Left lung (tissue), 10 donors: ENCODE results near the gene CHRNA5. TPM values are rescaled to one million over a fixed set of nuclear protein-coding genes. Genes with fewer than 3 reads are reported as not detected.

Experiments used
- ATAC-seq: fragments of 200-7000 bp; cut with Tn5 transposase; one replicate; pipeline ENCODE4 v1.9.1; 2020; ENCODE audit warnings: moderate library complexity
- DNase-seq, 4 donors: peaks; one replicate each; pipeline ENCODE4 v3.0.0-alpha.2; 2013 to 2020
- H3K27ac ChIP-seq, 2 donors: fragments of 200-600 bp; sonication (generic) in 1 of 2; one replicate each; pipeline versions ENCODE4 v1.5.0 to v1.8.0; 2020 to 2021
- H3K27me3 ChIP-seq, 2 donors: fragments of 200-600 bp; sonication (generic) in 1 of 2; one replicate each; pipeline versions ENCODE4 v1.5.0 to v1.8.0; 2020 to 2021
- H3K36me3 ChIP-seq, 2 donors: fragments of 200-600 bp; sonication (generic) in 1 of 2; one replicate each; pipeline versions ENCODE4 v1.5.0 to v1.8.0; 2020 to 2021
- H3K4me1 ChIP-seq, 2 donors: fragments of 200-600 bp; one replicate each; pipeline ENCODE4 v1.8.0; 2021
- H3K4me3 ChIP-seq, 2 donors: fragments of 200-600 bp; sonication (generic) in 1 of 2; one replicate each; pipeline versions ENCODE4 v1.5.0 to v1.8.0; 2020 to 2021; ENCODE audit warnings: mild to moderate bottlenecking in 1 of 2
- H3K9me3 ChIP-seq, 2 donors: fragments of 200-600 bp; sonication (generic) in 1 of 2; one replicate each; pipeline versions ENCODE4 v1.5.0 to v1.8.0; 2020 to 2021
- intact Hi-C, 2 donors: fragments of 100-400 bp; cut with DNase I; formaldehyde crosslinking; loops; one replicate each; pipeline versions ENCODE4 v1.11.2 to v1.14.2; 2022
- polyA plus RNA-seq, 6 donors: library from polyadenylated mRNA; unstranded; fragments of 120-200 nt; gene quantifications; one replicate each; pipeline ENCODE4 v1.2.1, GENCODE V29; 2013; ENCODE audit not compliant: insufficient read length in 6 of 6
- total RNA-seq, 2 donors: library from RNA; stranded (reverse); fragmentation: NEBNext Ultra II Directional; extraction: Animal tissue kit (Norgen Biotek cat#: 25700); gene quantifications; one replicate each; pipeline ENCODE4 v1.2.1, GENCODE V29; 2021
- TF ChIP-seq, protein P1 (sequence below), 2 donors: fragments of 200-600 bp; sonication (generic) in 1 of 2; IDR thresholded peaks; one replicate each; pipeline versions ENCODE4 v1.5.0 to v1.8.0; 2021; ENCODE audit warnings: antibody characterized with exemption in 2 of 2
- donor health status: DM: no; HTN: yes; CAD: no.
- donor health status: DM: no; HTN: no; CAD: no.

The CHRNA5 gene
- total and polyA plus RNA-seq, 8 donors, result 1.1 to 2.7 (median 1.9) TPM

DNA sequence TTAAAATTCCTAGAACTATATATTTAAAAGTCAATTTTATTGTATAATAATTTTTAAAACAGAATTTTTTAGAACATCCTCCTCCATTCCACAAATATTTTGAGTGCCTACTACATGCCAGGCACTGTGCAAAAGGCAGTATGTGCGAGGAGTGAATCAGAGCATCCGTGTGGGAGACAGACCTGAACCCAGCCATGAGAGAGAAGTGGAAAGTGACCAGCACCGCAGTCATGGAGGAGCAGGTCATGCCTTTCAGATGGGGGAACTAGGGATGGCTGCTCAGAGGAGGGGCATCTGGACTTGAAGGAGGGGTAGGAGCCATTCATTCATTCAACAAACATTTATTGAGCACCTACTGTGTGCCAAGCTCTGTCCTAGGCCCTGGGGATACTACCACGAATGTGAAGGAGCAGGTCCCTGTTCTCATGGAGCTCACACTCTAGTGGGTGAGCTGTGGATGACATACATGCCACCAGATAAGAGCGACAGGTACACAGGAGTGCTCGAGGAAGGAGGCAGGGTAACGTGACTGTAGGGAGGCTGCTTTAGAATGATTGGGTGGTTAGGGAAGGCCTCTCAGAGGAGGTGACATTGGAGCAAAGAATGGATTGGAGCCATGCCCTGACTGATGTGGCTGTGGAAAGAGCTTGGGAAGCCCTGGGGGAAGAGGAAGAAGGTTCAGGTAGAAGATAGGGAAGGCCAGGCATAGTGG is 58.6 kb downstream of the CHRNA5 start:
- Histone ChIP-seq H3K36me3 (no peaks in the 10 kb centered on the region), H3K27me3 (peaks cover 41 to 79% of the 10 kb centered on the region in 2 donors), H3K9me3 (no peaks in the 10 kb centered on the region), H3K4me1 (peaks cover 0 to 15% of the 10 kb centered on the region in 2 donors), H3K4me3 (no peak overlapping the region), H3K27ac (no peak overlapping the region)
- TF ChIP-seq, protein P1, sequence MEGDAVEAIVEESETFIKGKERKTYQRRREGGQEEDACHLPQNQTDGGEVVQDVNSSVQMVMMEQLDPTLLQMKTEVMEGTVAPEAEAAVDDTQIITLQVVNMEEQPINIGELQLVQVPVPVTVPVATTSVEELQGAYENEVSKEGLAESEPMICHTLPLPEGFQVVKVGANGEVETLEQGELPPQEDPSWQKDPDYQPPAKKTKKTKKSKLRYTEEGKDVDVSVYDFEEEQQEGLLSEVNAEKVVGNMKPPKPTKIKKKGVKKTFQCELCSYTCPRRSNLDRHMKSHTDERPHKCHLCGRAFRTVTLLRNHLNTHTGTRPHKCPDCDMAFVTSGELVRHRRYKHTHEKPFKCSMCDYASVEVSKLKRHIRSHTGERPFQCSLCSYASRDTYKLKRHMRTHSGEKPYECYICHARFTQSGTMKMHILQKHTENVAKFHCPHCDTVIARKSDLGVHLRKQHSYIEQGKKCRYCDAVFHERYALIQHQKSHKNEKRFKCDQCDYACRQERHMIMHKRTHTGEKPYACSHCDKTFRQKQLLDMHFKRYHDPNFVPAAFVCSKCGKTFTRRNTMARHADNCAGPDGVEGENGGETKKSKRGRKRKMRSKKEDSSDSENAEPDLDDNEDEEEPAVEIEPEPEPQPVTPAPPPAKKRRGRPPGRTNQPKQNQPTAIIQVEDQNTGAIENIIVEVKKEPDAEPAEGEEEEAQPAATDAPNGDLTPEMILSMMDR (IDR thresholded peaks at IDR 0.05), result no peak
- intact Hi-C loops, result no loop called here
- ATAC-seq, result no peak
- no peak for DNase-seq

- intact Hi-C loops, result no loop called here
- peaks cover 31 to 76% of the 10 kb centered on the region in 2 donors for H3K27me3 ChIP-seq
- DNase-seq (no peak), ATAC-seq (no peak)
- peaks cover 0 to 12% of the 10 kb centered on the region in 2 donors for H3K4me1 ChIP-seq
- no peaks in the 10 kb centered on the region for H3K36me3 ChIP-seq
- no peaks in the 10 kb centered on the region for H3K9me3 ChIP-seq
- TF ChIP-seq, protein P1 (IDR thresholded peaks at IDR 0.05), result no peak
- H3K27ac ChIP-seq, result no peak overlapping the region
- H3K4me3 ChIP-seq, result no peak overlapping the region
These were observed 59.6 kb downstream of the CHRNA5 start for GRCh38 chr15:78624651-78625590.

GRCh38 chr15:78625606-78626280 is 60.4 kb downstream of the CHRNA5 start:
- H3K4me1 ChIP-seq, result peaks cover 0 to 4% of the 10 kb centered on the region in 2 donors
- H3K27me3 ChIP-seq, result peaks cover 23 to 68% of the 10 kb centered on the region in 2 donors
- TF ChIP-seq, protein P1 (IDR thresholded peaks at IDR 0.05), result no peak
- no peak overlapping the region for H3K4me3 ChIP-seq
- DNase-seq, result no peak
- H3K27ac ChIP-seq, result no peak overlapping the region
- intact Hi-C loops, result no loop called here
- no peaks in the 10 kb centered on the region for H3K36me3 ChIP-seq
- no peaks in the 10 kb centered on the region for H3K9me3 ChIP-seq
- ATAC-seq, result no peak

DNA sequence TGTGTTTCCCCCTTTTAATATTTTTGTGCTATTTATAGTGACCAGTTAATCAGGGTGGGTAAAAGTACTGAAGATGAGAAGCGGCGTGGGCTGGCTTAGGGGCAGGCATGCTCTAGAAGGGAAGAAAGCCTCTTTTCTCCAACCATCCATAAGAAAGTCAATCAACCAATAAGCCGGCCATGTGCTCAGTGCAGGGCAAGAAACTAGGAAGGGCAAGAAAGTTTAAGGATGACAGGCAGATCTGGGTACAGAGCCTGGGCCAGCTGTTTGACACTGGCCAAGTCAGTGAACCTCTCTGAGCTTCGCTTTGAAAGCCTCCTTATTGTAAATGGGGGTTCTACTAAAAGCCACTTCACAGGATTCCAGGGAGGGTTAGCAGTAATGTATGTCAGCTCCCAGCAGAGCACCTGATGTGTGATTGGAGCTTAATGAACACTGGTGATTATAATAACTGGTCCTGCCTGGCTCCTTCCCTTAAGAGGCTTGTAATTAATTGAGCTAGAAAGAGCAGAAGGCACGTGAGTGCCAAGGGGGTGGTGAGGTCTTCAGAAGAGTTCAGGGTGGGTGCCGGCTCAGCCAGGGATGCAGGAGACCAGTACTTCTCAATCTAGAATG is 61.2 kb downstream of the CHRNA5 start:
- no peaks in the 10 kb centered on the region for H3K4me1 ChIP-seq
- no peaks in the 10 kb centered on the region for H3K9me3 ChIP-seq
- ATAC-seq (no peak), DNase-seq (no peak)
- H3K36me3 ChIP-seq, result no peaks in the 10 kb centered on the region
- H3K27me3 ChIP-seq, result peaks cover 16 to 61% of the 10 kb centered on the region in 2 donors
- H3K4me3 ChIP-seq, result no peak overlapping the region
- intact Hi-C loops, result no loop called here
- TF ChIP-seq, protein P1 (IDR thresholded peaks at IDR 0.05), result no peak
- no peak overlapping the region for H3K27ac ChIP-seq
